Skeletal muscle satellite cell (primary cell): Measurements from ENCODE around the gene OR10A6. TPM values are rescaled to one million over a fixed set of nuclear protein-coding genes. Genes with fewer than 3 reads are reported as not detected.
A peak's percentile ranks its signal among the peaks of the same experiment; 100 is the strongest.

ENCODE experiments used
- H3K27me3 ChIP-seq: 2 replicates; pipeline ENCODE4 v1.7.0; 2013; ENCODE audit warnings: low read length; ENCODE audit not compliant: control insufficient read depth, insufficient read depth
- H3K36me3 ChIP-seq: 2 replicates; pipeline ENCODE4 v1.7.0; 2013; ENCODE audit warnings: mild to moderate bottlenecking, control low read depth, low read length; ENCODE audit not compliant: insufficient read depth
- H3K4me1 ChIP-seq: 2 replicates; pipeline ENCODE4 v1.7.0; 2013; ENCODE audit warnings: low read length; ENCODE audit not compliant: control insufficient read depth, insufficient read depth
- H3K4me2 ChIP-seq: 2 replicates; pipeline ENCODE4 v1.7.0; 2013; ENCODE audit warnings: mild to moderate bottlenecking, low read length
- H3K4me3 ChIP-seq: 2 replicates; pipeline ENCODE4 v1.7.0; 2013; ENCODE audit warnings: low read length
- H3K9ac ChIP-seq: 2 replicates; pipeline ENCODE4 v1.7.0; 2013; ENCODE audit warnings: mild to moderate bottlenecking, low read depth, low read length, moderate library complexity
- H3K9me3 ChIP-seq: replicated peaks from 2 replicates; pipeline ENCODE4 v1.7.0; 2013; ENCODE audit warnings: mild to moderate bottlenecking, control low read depth, low read length
- total RNA-seq: library from RNA; depleted of rRNA; stranded (reverse); fragments of >200 nt; gene quantifications from 2 replicates; pipeline ENCODE4 v1.2.3, GENCODE V29; 2012; rRNA removed

OR10A6 gene
- total RNA-seq: not detected in 2 replicates

GRCh38 chr11:7931168-7931567 is at the start of gene OR10A6:
Gene OR10A6, minus strand, starts transcription at chr11:7931268. Its CDS starts 2,606 bp downstream, at chr11:7928662.
- Histone ChIP-seq H3K9me3 (no peaks in the 10 kb centered on the region), H3K4me3 (no peak within 1 kb of the TSS), H3K4me2 (no peak within 1 kb of the TSS), H3K4me1 (no peaks in the 10 kb centered on the region), H3K36me3 (no peaks in the 10 kb centered on the region), H3K27me3 (no peaks in the 10 kb centered on the region), H3K9ac (no peak within 1 kb of the TSS)

- Histone ChIP-seq H3K4me1 (peaks cover 37% of the 10 kb centered on the region), H3K4me2 (peak overlapping the region; percentile 71), H3K36me3 (no peaks in the 10 kb centered on the region), H3K4me3 (peak overlapping the region; percentile 13), H3K27me3 (no peaks in the 10 kb centered on the region), H3K9ac (peak overlapping the region; percentile 67), H3K9me3 (no peaks in the 10 kb centered on the region)
Measured at GRCh38 chr11:7977232-7977917, 46.3 kb upstream of the OR10A6 start.

GRCh38 chr11:7974668-7975067 is 43.6 kb upstream of the OR10A6 start:
- no peak overlapping the region for H3K4me3 ChIP-seq
- no peak overlapping the region for H3K4me2 ChIP-seq
- no peak overlapping the region for H3K9ac ChIP-seq
- H3K9me3 ChIP-seq: no peaks in the 10 kb centered on the region
- H3K36me3 ChIP-seq: no peaks in the 10 kb centered on the region
- H3K4me1 ChIP-seq: peaks cover 43% of the 10 kb centered on the region
- H3K27me3 ChIP-seq: no peaks in the 10 kb centered on the region

GRCh38 chr11:7973011-7973410 is 41.9 kb upstream of the OR10A6 start:
- H3K4me1 ChIP-seq: peaks cover 48% of the 10 kb centered on the region
- H3K36me3 ChIP-seq: no peaks in the 10 kb centered on the region
- H3K4me3 ChIP-seq: no peak overlapping the region
- peak overlapping the region; percentile 45 for H3K9ac ChIP-seq
- no peaks in the 10 kb centered on the region for H3K9me3 ChIP-seq
- no peaks in the 10 kb centered on the region for H3K27me3 ChIP-seq
- H3K4me2 ChIP-seq: no peak overlapping the region

GRCh38 chr11:7971846-7972245 is 40.8 kb upstream of the OR10A6 start:
- no peaks in the 10 kb centered on the region for H3K36me3 ChIP-seq
- H3K4me1 ChIP-seq: peaks cover 50% of the 10 kb centered on the region
- no peak overlapping the region for H3K4me3 ChIP-seq

GRCh38 chr11:7969756-7970646 is 38.9 kb upstream of the OR10A6 start:
- Histone ChIP-seq H3K27me3 (no peaks in the 10 kb centered on the region), H3K9me3 (no peaks in the 10 kb centered on the region), H3K4me2 (no peak overlapping the region), H3K9ac (peak overlapping the region; percentile 69), H3K4me3 (no peak overlapping the region), H3K4me1 (peaks cover 53% of the 10 kb centered on the region), H3K36me3 (no peaks in the 10 kb centered on the region)

More at GRCh38 chr11:7971846-7972245, 40.8 kb upstream of the OR10A6 start:
- Histone ChIP-seq H3K4me2 (no peak overlapping the region), H3K9me3 (no peaks in the 10 kb centered on the region), H3K9ac (no peak overlapping the region), H3K27me3 (no peaks in the 10 kb centered on the region)

GRCh38 chr11:7968686-7969085 is 37.6 kb upstream of the OR10A6 start:
- Histone ChIP-seq H3K36me3 (no peaks in the 10 kb centered on the region), H3K9me3 (no peaks in the 10 kb centered on the region), H3K4me3 (no peak overlapping the region), H3K4me1 (peaks cover 62% of the 10 kb centered on the region), H3K27me3 (no peaks in the 10 kb centered on the region), H3K9ac (peak overlapping the region; percentile 69), H3K4me2 (no peak overlapping the region)

- Histone ChIP-seq H3K4me1 (peaks cover 63% of the 10 kb centered on the region), H3K9me3 (no peaks in the 10 kb centered on the region), H3K4me2 (no peak overlapping the region), H3K27me3 (no peaks in the 10 kb centered on the region), H3K36me3 (no peaks in the 10 kb centered on the region), H3K9ac (peak overlapping the region; percentile 5), H3K4me3 (no peak overlapping the region)
Measured at GRCh38 chr11:7967826-7968225, 36.8 kb upstream of the OR10A6 start.

GRCh38 chr11:7967097-7967496 is 36.0 kb upstream of the OR10A6 start:
- Histone ChIP-seq H3K4me1 (peaks cover 58% of the 10 kb centered on the region), H3K27me3 (no peaks in the 10 kb centered on the region), H3K36me3 (no peaks in the 10 kb centered on the region), H3K9me3 (no peaks in the 10 kb centered on the region), H3K4me3 (no peak overlapping the region), H3K4me2 (no peak overlapping the region), H3K9ac (no peak overlapping the region)

GRCh38 chr11:7965386-7965785 is 34.3 kb upstream of the OR10A6 start, which contains the start of gene NLRP10:
Gene NLRP10, minus strand, starts transcription at chr11:7965447. Its CDS starts 1,952 bp downstream, at chr11:7963495.
- H3K4me3 ChIP-seq: peak within 1 kb of the TSS; percentile 54
- peak within 1 kb of the TSS; percentile 86 for H3K9ac ChIP-seq

GRCh38 chr11:7964873-7965272 is 33.8 kb upstream of the OR10A6 start:
- Histone ChIP-seq H3K4me1 (peaks cover 55% of the 10 kb centered on the region), H3K4me2 (peak overlapping the region; percentile 71), H3K9me3 (no peaks in the 10 kb centered on the region), H3K9ac (peak overlapping the region; percentile 86), H3K4me3 (peak overlapping the region; percentile 54), H3K27me3 (no peaks in the 10 kb centered on the region), H3K36me3 (no peaks in the 10 kb centered on the region)

More at GRCh38 chr11:7965386-7965785, 34.3 kb upstream of the OR10A6 start, which contains the start of gene NLRP10:
- Histone ChIP-seq H3K36me3 (no peaks in the 10 kb centered on the region), H3K4me2 (peak within 1 kb of the TSS; percentile 71), H3K9me3 (no peaks in the 10 kb centered on the region), H3K27me3 (no peaks in the 10 kb centered on the region), H3K4me1 (peaks cover 58% of the 10 kb centered on the region)
